ENCODE results near the gene KCNJ2. TPM values are rescaled to one million over a fixed set of nuclear protein-coding genes. Genes with fewer than 3 reads are reported as not detected.

The KCNJ2 gene
- total RNA-seq = 0.53 and 0.58 TPM in 2 replicates

GRCh38 chr17:70168977-70169708 lies at the start of gene KCNJ2:
Gene KCNJ2 (plus strand): TSS chr17:70169532. CDS start chr17:70175040, 5,508 bp downstream.

Other genes starting within 250 kb of the KCNJ2 start
- not detected in 2 replicates for gene KCNJ16, start 94.3 kb upstream of the KCNJ2 start, total RNA-seq